Ovary (tissue), 9 donors: ENCODE results near the gene STX8. TPM values are rescaled to one million over a fixed set of nuclear protein-coding genes. Genes with fewer than 3 reads are reported as not detected.

ENCODE experiments used
- DNase-seq, 5 donors: peaks; one replicate each; pipeline ENCODE4 v3.0.0-alpha.2; 2019 to 2020
- H3K27ac ChIP-seq, 2 donors: fragments of 200-600 bp; one replicate each; pipeline versions ENCODE4 v1.5.1 to v1.8.0; 2019 to 2022
- H3K27me3 ChIP-seq: fragments of 200-600 bp; one replicate; pipeline ENCODE4 v1.8.0; 2022
- H3K36me3 ChIP-seq: fragments of 200-600 bp; sonication (generic); one replicate; pipeline ENCODE4 v1.5.1; 2019
- H3K4me1 ChIP-seq: one replicate; pipeline ENCODE4 v1.8.1; 2013; ENCODE audit warnings: mild to moderate bottlenecking, moderate library complexity; ENCODE audit not compliant: insufficient read depth
- H3K4me3 ChIP-seq: fragments of 200-600 bp; sonication (generic); one replicate; pipeline ENCODE4 v1.5.1; 2017
- H3K9me3 ChIP-seq, 2 donors: fragments of 200-600 bp in 1 of 2; sonication (generic) in 1 of 2; one replicate each; pipeline versions ENCODE4 v1.5.1 to v1.8.1; 2013 to 2019; ENCODE audit warnings: mild to moderate bottlenecking in 1 of 2, moderate library complexity in 1 of 2
- CTCF ChIP-seq, 3 donors: fragments of 450-650 bp in 2 of 3; fragments of 200-600 bp in 1 of 3; IDR thresholded peaks; one replicate each; pipeline versions ENCODE4 v1.5.1 to v1.8.0; 2016 to 2022; ENCODE audit warnings: antibody characterized with exemption in 3 of 3, mild to moderate bottlenecking in 1 of 3
- EP300 ChIP-seq: sonication (generic); formaldehyde crosslinking; IDR thresholded peaks from one replicate; pipeline ENCODE4 v1.6.1; 2017; ENCODE audit warnings: antibody characterized with exemption
- POLR2A ChIP-seq: fragments of 450-650 bp; IDR thresholded peaks from one replicate; pipeline ENCODE4 v1.6.1; 2017; ENCODE audit warnings: antibody characterized with exemption, mild to moderate bottlenecking, moderate library complexity
- WGBS, 3 donors: extraction: QIAGEN DNeasy Blood & Tissue Kit in 1 of 3; methylation state at CpG; one replicate each; pipeline versions ENCODE4 v1.1.5 to v1.1.7; 2013 to 2017; 5-methylcytosine and 5-hydroxymethylcytosine counted together
- intact Hi-C, 4 donors: fragments of 100-400 bp; cut with DNase I; formaldehyde crosslinking; loops; one replicate each; pipeline versions ENCODE4 v1.11.0 to v1.15.1; 2022 to 2023
- polyA plus RNA-seq, 2 donors: library from polyadenylated mRNA; stranded (reverse); fragments of 200-250 nt in 1 of 2; fragments of 350-450 nt in 1 of 2; fragmentation: Illumina TruSeq in 1 of 2; extraction: RNeasy Lipid Tissue Mini Kit (QIAGEN cat#74804) in 1 of 2; gene quantifications; one replicate each; pipeline ENCODE4 v1.2.3, GENCODE V29; 2013 to 2014
- total RNA-seq, 7 donors: library from RNA; depleted of rRNA in 2 of 7; stranded (reverse); fragments of >200 nt in 2 of 7; fragmentation: NEBNext Ultra II Directional in 3 of 7; extraction: Animal tissue kit (Norgen Biotek cat#: 25700) in 3 of 7; gene quantifications; one replicate each; pipeline versions ENCODE4 v1.1.0 to v1.2.4, GENCODE V29; 2016 to 2023
- donor health status: DM: no; HTN: no; CAD: no; lungs with moderate emphysema.
- donor health status: DM: no; HTN: no; CAD: no.
- donor health status: Bipolar disorder and iron deficiency.
- donor health status: DM: yes; HTN: yes; CAD: no.
- donor health status: DM: no; HTN: no; CAD: no.
- donor health status: DM: yes; HTN: yes; CAD: no.

Gene STX8
- total and polyA plus RNA-seq, 9 donors, result 37.6 to 112 (median 53.8) TPM

- TF ChIP-seq EP300, result no peak
- TF ChIP-seq POLR2A, result no peak
- no peak for TF ChIP-seq CTCF (IDR thresholded peaks at IDR 0.05)
- 47 to 54% (median 49%) methylated on average over 6 of the region's 6 CpGs for WGBS, 3 donors
- Histone ChIP-seq H3K9me3 (no peaks in the 10 kb centered on the region), H3K36me3 (no peaks in the 10 kb centered on the region), H3K4me3 (no peak overlapping the region), H3K4me1 (no peaks in the 10 kb centered on the region), H3K27me3 (no peaks in the 10 kb centered on the region), H3K27ac (no peak overlapping the region)
- DNase-seq, result no peak
- intact Hi-C loops, result no loop called here
These were observed 18.4 kb upstream of the STX8 start for GRCh38 chr17:9594065-9594464.

- no peaks in the 10 kb centered on the region for H3K4me1 ChIP-seq
- H3K4me3 ChIP-seq, result no peak overlapping the region
- H3K27me3 ChIP-seq, result no peaks in the 10 kb centered on the region
- intact Hi-C loops, result no loop called here
- no peak for DNase-seq
- H3K9me3 ChIP-seq, result no peaks in the 10 kb centered on the region
- 82 to 88% (median 86%) methylated on average over 10 of the region's 10 CpGs for WGBS, 3 donors
- TF ChIP-seq POLR2A (no peak), CTCF (IDR thresholded peaks at IDR 0.05) (no peak), EP300 (no peak)
- H3K36me3 ChIP-seq, result no peaks in the 10 kb centered on the region
- no peak overlapping the region for H3K27ac ChIP-seq
These were observed 12.5 kb upstream of the STX8 start for GRCh38 chr17:9587969-9588656.

- Histone ChIP-seq H3K36me3 (no peaks in the 10 kb centered on the region), H3K4me3 (no peak overlapping the region), H3K4me1 (peaks cover 8% of the 10 kb centered on the region), H3K9me3 (no peaks in the 10 kb centered on the region), H3K27me3 (no peaks in the 10 kb centered on the region), H3K27ac (no peak overlapping the region)
- 8 to 15% (median 9%) methylated on average over 4 of the region's 4 CpGs for WGBS, 3 donors
- no peak for TF ChIP-seq POLR2A
- TF ChIP-seq EP300, result no peak
- no peak for TF ChIP-seq CTCF (IDR thresholded peaks at IDR 0.05)
- DNase-seq, result no peak
- intact Hi-C loops, result no loop called here
These were observed 1.7 kb upstream of the STX8 start for GRCh38 chr17:9577373-9577709.

- Histone ChIP-seq H3K4me1 (peaks cover 8% of the 10 kb centered on the region), H3K27me3 (no peaks in the 10 kb centered on the region), H3K4me3 (peak within 1 kb of the TSS; percentile 93), H3K36me3 (no peaks in the 10 kb centered on the region), H3K9me3 (no peaks in the 10 kb centered on the region), H3K27ac (no peak within 1 kb of the TSS)
- TF ChIP-seq POLR2A (no peak), EP300 (no peak), CTCF (IDR thresholded peaks at IDR 0.05) (peak in 2 of 3 donors; percentile 24 to 27)
- peak; percentile 79 to 86 (median 83) for DNase-seq
- WGBS, 3 donors, result 2 to 12% (median 4%) methylated on average over 35 to 38 of the region's 38 CpGs
- intact Hi-C loops, result no loop called here
These were observed 1.1 kb upstream of the STX8 start, which contains the start of gene CFAP52 for GRCh38 chr17:9576521-9577372. TSS of gene CFAP52 (plus strand) at chr17:9576642. CDS start at chr17:9576696, 54 bp downstream.
